Fibroblast of gingiva (primary cell): ENCODE results near the gene MYH3.

ENCODE experiments used
- DNase-seq: peaks from one replicate; pipeline ENCODE4 v3.0.0-alpha.2; 2011; ENCODE audit warnings: low read depth

The MYH3 gene

GRCh38 chr17:10648956-10649355, 8.2 kb downstream of the MYH3 start:
- peak; percentile 43 for DNase-seq

- DNase-seq: no peak
These were observed 8.7 kb downstream of the MYH3 start for GRCh38 chr17:10648381-10648780.

- peak; percentile 55 for DNase-seq
These were observed 10.6 kb downstream of the MYH3 start for GRCh38 chr17:10646392-10646990.

GRCh38 chr17:10640475-10640874, 16.6 kb downstream of the MYH3 start:
- DNase-seq: no peak

- DNase-seq: no peak
These were observed 19.0 kb downstream of the MYH3 start for GRCh38 chr17:10638151-10638550.

- no peak for DNase-seq
These were observed 21.8 kb downstream of the MYH3 start for GRCh38 chr17:10635290-10635689.

- DNase-seq: no peak
These were observed 23.2 kb downstream of the MYH3 start for GRCh38 chr17:10633738-10634379.

GRCh38 chr17:10631701-10632100, 25.4 kb downstream of the MYH3 start:
- no peak for DNase-seq

- peak; percentile 9 for DNase-seq
These were observed 25.9 kb downstream of the MYH3 start for GRCh38 chr17:10631048-10631700.

GRCh38 chr17:10629706-10630105, 27.4 kb downstream of the MYH3 start:
- DNase-seq: no peak

GRCh38 chr17:10628756-10629155, 28.4 kb downstream of the MYH3 start:
- DNase-seq: no peak

- DNase-seq: no peak
These were observed 30.7 kb downstream of the MYH3 start for GRCh38 chr17:10626390-10626789.

- no peak for DNase-seq
These were observed 32.1 kb downstream of the MYH3 start for GRCh38 chr17:10624969-10625368.

- no peak for DNase-seq
These were observed 33.3 kb downstream of the MYH3 start for GRCh38 chr17:10623737-10624338.

GRCh38 chr17:10622617-10623485, 34.3 kb downstream of the MYH3 start:
- DNase-seq: no peak

- DNase-seq: no peak
These were observed 35.7 kb downstream of the MYH3 start for GRCh38 chr17:10621397-10621796.

- no peak for DNase-seq
These were observed 36.3 kb downstream of the MYH3 start for GRCh38 chr17:10620823-10621222.

GRCh38 chr17:10618202-10618635, 38.9 kb downstream of the MYH3 start:
- peak; percentile 59 for DNase-seq

- DNase-seq: no peak
These were observed 40.0 kb downstream of the MYH3 start for GRCh38 chr17:10617120-10617505.

- peak; percentile 42 for DNase-seq
These were observed 40.5 kb downstream of the MYH3 start for GRCh38 chr17:10616502-10617119.

GRCh38 chr17:10614536-10615155, 42.5 kb downstream of the MYH3 start:
- DNase-seq: peak; percentile 23
